ENCODE results near the gene ZNF428. TPM values are rescaled to one million over a fixed set of nuclear protein-coding genes. Genes with fewer than 3 reads are reported as not detected.

The ZNF428 gene
- total RNA-seq, 1 donor from 2014 or later: 53.4 TPM

DNA sequence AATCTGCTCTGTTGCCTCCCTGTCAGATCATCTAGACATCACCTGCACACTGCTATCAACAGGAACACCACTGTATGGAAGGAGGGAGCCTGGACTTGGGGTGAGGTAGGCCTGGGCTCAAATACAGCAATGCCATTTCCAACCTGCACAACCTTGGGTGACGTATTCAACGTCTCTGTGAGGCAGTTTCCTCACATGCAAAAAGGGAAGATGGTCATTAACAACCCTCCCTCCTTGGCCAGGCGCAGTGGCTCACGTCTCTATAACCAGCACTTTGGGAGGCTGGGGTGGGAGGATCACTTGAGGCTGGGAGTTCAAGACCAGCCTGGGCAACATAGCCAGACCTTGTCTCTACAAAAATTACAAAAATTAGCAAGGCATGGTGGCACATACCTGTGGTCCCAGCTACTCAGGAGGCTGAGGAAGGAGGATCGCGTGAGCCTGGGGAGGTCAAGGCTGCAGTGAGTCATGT is 57.2 kb downstream of the ZNF428 start:
- Histone ChIP-seq H3K4me3 (ENCODE audit: insufficient read depth, low read depth, low read length) (no peak overlapping the region), H3K4me1 (ENCODE audit: insufficient read depth, low read length) (peaks cover 11% of the 10 kb centered on the region), H3K27ac (ENCODE audit: low read depth, low read length) (peak overlapping the region; percentile 49), H3K4me2 (ENCODE audit: low read length) (no peak overlapping the region), H3K9me3 (ENCODE audit: insufficient read depth, low read depth, low read length) (no peaks in the 10 kb centered on the region), H3K27me3 (ENCODE audit: insufficient read depth, low read length) (no peaks in the 10 kb centered on the region), H3K36me3 (ENCODE audit: insufficient read depth, low read length) (peaks cover 4% of the 10 kb centered on the region), H3K79me2 (ENCODE audit: insufficient read depth, low read length) (peaks cover 7% of the 10 kb centered on the region), H4K20me1 (ENCODE audit: insufficient read depth, low read length) (no peaks in the 10 kb centered on the region), H2AFZ (ENCODE audit: low read depth, low read length) (no peak overlapping the region), H3K9ac (ENCODE audit: low read length) (no peak overlapping the region)
- no peaks in the 10 kb centered on the region for H3K27me3 Mint-ChIP-seq (ENCODE audit: low read depth, unreplicated experiment)
- H3K4me1 Mint-ChIP-seq (ENCODE audit: low read depth, unreplicated experiment): peaks cover 7% of the 10 kb centered on the region
- no peak for TF ChIP-seq EZH2 (IDR thresholded peaks at IDR 0.05; ENCODE audit: insufficient read depth, low read length)
- no peak for TF ChIP-seq CTCF (IDR thresholded peaks at IDR 0.05; ENCODE audit: insufficient read depth, low read depth, low read length)
- FAIRE-seq (no peak), DNase-seq (ENCODE audit: low read depth) (no peak)
- peaks cover 15% of the 10 kb centered on the region for H3K36me3 Mint-ChIP-seq (ENCODE audit: low read depth, unreplicated experiment)
- no peak overlapping the region for H3K27ac Mint-ChIP-seq (ENCODE audit: unreplicated experiment)
- H3K4me3 Mint-ChIP-seq (ENCODE audit: unreplicated experiment): no peak overlapping the region
- H3K9me3 Mint-ChIP-seq (ENCODE audit: unreplicated experiment): peaks cover 2% of the 10 kb centered on the region

DNA sequence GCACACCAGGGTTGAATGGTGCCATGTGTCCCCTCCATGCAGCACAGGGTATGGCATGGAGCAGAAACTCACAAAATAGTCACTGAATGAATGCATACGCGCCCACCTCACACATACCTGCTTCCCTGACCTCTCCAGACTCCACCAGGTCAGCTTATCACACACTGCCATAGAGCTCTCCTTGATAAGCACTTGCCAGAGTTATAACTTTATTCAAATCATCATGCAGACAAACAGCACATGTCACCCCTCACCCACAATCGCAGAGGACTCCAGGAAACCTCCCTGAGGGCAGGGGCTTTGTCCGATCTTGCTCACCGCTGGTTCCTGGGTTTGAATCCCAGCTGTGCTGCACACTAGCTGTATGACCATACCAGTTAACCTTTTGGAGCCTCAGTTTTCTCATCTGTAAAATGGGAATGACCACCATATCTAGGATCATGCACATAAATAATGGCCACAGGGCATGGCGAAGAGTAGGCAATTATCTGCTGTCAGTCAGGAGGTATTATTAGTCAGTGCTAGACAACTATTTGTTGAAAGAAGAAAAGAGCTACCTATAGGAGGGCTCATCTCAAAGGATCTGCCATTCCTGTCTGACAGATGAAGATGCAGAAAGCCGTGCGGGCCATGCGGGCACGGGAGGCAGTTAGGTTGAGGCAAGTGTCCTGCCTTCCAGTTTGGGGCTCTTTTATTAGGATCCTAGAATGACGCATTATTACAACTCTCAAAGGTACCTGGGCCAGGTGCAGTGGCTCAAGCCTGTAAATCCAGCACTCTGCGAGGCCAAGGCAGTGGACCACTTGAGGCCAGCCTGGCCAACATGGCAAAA is 58.1 kb downstream of the ZNF428 start:
- FAIRE-seq: no peak
- peaks cover 15% of the 10 kb centered on the region for H3K36me3 Mint-ChIP-seq (ENCODE audit: low read depth, unreplicated experiment)
- Histone ChIP-seq H2AFZ (ENCODE audit: low read depth, low read length) (no peak overlapping the region), H4K20me1 (ENCODE audit: insufficient read depth, low read length) (no peaks in the 10 kb centered on the region), H3K4me2 (ENCODE audit: low read length) (no peak overlapping the region), H3K36me3 (ENCODE audit: insufficient read depth, low read length) (peaks cover 4% of the 10 kb centered on the region), H3K27me3 (ENCODE audit: insufficient read depth, low read length) (no peaks in the 10 kb centered on the region), H3K4me3 (ENCODE audit: insufficient read depth, low read depth, low read length) (no peak overlapping the region), H3K27ac (ENCODE audit: low read depth, low read length) (no peak overlapping the region), H3K79me2 (ENCODE audit: insufficient read depth, low read length) (peaks cover 7% of the 10 kb centered on the region), H3K9ac (ENCODE audit: low read length) (peak overlapping the region; percentile 2), H3K9me3 (ENCODE audit: insufficient read depth, low read depth, low read length) (no peaks in the 10 kb centered on the region), H3K4me1 (ENCODE audit: insufficient read depth, low read length) (peaks cover 11% of the 10 kb centered on the region)
- no peak overlapping the region for H3K27ac Mint-ChIP-seq (ENCODE audit: unreplicated experiment)
- no peak for DNase-seq (ENCODE audit: low read depth)
- H3K9me3 Mint-ChIP-seq (ENCODE audit: unreplicated experiment): peaks cover 2% of the 10 kb centered on the region
- H3K4me3 Mint-ChIP-seq (ENCODE audit: unreplicated experiment): peak overlapping the region; percentile 14
- no peaks in the 10 kb centered on the region for H3K27me3 Mint-ChIP-seq (ENCODE audit: low read depth, unreplicated experiment)
- TF ChIP-seq EZH2 (IDR thresholded peaks at IDR 0.05; ENCODE audit: insufficient read depth, low read length) (no peak), CTCF (IDR thresholded peaks at IDR 0.05; ENCODE audit: insufficient read depth, low read depth, low read length) (no peak)
- H3K4me1 Mint-ChIP-seq (ENCODE audit: low read depth, unreplicated experiment): peaks cover 7% of the 10 kb centered on the region

GRCh38 chr19:43560687-43561086 is 58.7 kb downstream of the ZNF428 start:
- Histone ChIP-seq H3K9me3 (ENCODE audit: insufficient read depth, low read depth, low read length) (no peaks in the 10 kb centered on the region), H4K20me1 (ENCODE audit: insufficient read depth, low read length) (no peaks in the 10 kb centered on the region), H3K27ac (ENCODE audit: low read depth, low read length) (no peak overlapping the region), H2AFZ (ENCODE audit: low read depth, low read length) (no peak overlapping the region), H3K4me1 (ENCODE audit: insufficient read depth, low read length) (peaks cover 11% of the 10 kb centered on the region), H3K36me3 (ENCODE audit: insufficient read depth, low read length) (peaks cover 4% of the 10 kb centered on the region), H3K4me2 (ENCODE audit: low read length) (no peak overlapping the region), H3K27me3 (ENCODE audit: insufficient read depth, low read length) (no peaks in the 10 kb centered on the region), H3K79me2 (ENCODE audit: insufficient read depth, low read length) (peaks cover 6% of the 10 kb centered on the region), H3K4me3 (ENCODE audit: insufficient read depth, low read depth, low read length) (no peak overlapping the region), H3K9ac (ENCODE audit: low read length) (peak overlapping the region; percentile 2)
- Mint-ChIP-seq H3K27ac (ENCODE audit: unreplicated experiment) (no peak overlapping the region), H3K36me3 (ENCODE audit: low read depth, unreplicated experiment) (peaks cover 15% of the 10 kb centered on the region), H3K9me3 (ENCODE audit: unreplicated experiment) (peaks cover 2% of the 10 kb centered on the region), H3K4me1 (ENCODE audit: low read depth, unreplicated experiment) (peaks cover 7% of the 10 kb centered on the region), H3K27me3 (ENCODE audit: low read depth, unreplicated experiment) (no peaks in the 10 kb centered on the region), H3K4me3 (ENCODE audit: unreplicated experiment) (no peak overlapping the region)
- DNase-seq (ENCODE audit: low read depth) (no peak), FAIRE-seq (no peak)
- TF ChIP-seq CTCF (IDR thresholded peaks at IDR 0.05; ENCODE audit: insufficient read depth, low read depth, low read length) (peak; percentile 13), EZH2 (IDR thresholded peaks at IDR 0.05; ENCODE audit: insufficient read depth, low read length) (no peak)

Measured in astrocyte (in vitro differentiated cells and primary cell).